ENCODE results near the gene TRAPPC3L.

TRAPPC3L gene

DNA sequence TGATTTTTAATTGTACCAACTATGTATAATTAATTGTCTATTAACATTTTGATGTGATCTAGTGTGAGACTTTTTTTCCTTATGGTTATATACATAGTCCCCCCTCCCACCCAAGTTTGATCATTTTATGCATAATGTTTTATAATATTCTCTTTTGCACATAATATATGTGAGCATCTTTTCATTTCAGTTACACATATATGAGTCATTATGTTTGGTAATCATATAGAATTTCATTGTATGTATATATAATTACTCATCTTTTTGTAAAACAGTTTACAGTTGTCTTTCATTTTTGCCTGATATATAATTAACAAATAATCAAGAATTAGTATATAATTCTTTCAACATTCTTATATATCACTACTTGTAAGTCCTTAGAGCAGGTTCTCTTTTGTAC, 40.8 kb upstream of the TRAPPC3L start:
- no peak overlapping the region for H3K4me2 ChIP-seq (ENCODE audit: low read length)
- H3K9me3 ChIP-seq (ENCODE audit: control insufficient read depth, insufficient read depth, low read length): no peaks in the 10 kb centered on the region
- no peaks in the 10 kb centered on the region; the same call in 1 of the 2 replicates for H3F3A ChIP-seq (ENCODE audit: control insufficient read depth, insufficient read depth)
- H3K4me3 ChIP-seq (ENCODE audit: low read length): no peak overlapping the region
- no peak overlapping the region for H3K27ac ChIP-seq (ENCODE audit: low read depth, low read length)
- no peak for TF ChIP-seq EZH2phosphoT487 (IDR thresholded peaks at IDR 0.05; ENCODE audit: borderline replicate concordance, low read length)
- TF ChIP-seq, protein P1, sequence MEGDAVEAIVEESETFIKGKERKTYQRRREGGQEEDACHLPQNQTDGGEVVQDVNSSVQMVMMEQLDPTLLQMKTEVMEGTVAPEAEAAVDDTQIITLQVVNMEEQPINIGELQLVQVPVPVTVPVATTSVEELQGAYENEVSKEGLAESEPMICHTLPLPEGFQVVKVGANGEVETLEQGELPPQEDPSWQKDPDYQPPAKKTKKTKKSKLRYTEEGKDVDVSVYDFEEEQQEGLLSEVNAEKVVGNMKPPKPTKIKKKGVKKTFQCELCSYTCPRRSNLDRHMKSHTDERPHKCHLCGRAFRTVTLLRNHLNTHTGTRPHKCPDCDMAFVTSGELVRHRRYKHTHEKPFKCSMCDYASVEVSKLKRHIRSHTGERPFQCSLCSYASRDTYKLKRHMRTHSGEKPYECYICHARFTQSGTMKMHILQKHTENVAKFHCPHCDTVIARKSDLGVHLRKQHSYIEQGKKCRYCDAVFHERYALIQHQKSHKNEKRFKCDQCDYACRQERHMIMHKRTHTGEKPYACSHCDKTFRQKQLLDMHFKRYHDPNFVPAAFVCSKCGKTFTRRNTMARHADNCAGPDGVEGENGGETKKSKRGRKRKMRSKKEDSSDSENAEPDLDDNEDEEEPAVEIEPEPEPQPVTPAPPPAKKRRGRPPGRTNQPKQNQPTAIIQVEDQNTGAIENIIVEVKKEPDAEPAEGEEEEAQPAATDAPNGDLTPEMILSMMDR (IDR thresholded peaks at IDR 0.05; ENCODE audit: low read depth, low read length, poor library complexity, severe bottlenecking): no peak
- H3K79me2 ChIP-seq (ENCODE audit: control insufficient read depth, low read length): no peaks in the 10 kb centered on the region
- H4K20me1 ChIP-seq (ENCODE audit: control insufficient read depth, insufficient read depth, low read depth, low read length): no peaks in the 10 kb centered on the region
- no peaks in the 10 kb centered on the region for H3K9me2 ChIP-seq (replicated peaks; ENCODE audit: control insufficient read depth, low read length)
- no peaks in the 10 kb centered on the region for H3K27me3 ChIP-seq (ENCODE audit: control insufficient read depth, low read length)
- H3K36me3 ChIP-seq (ENCODE audit: control insufficient read depth, low read length): peaks cover 65% of the 10 kb centered on the region
- no peaks in the 10 kb centered on the region for H3K4me1 ChIP-seq (ENCODE audit: control insufficient read depth, low read length)

DNA sequence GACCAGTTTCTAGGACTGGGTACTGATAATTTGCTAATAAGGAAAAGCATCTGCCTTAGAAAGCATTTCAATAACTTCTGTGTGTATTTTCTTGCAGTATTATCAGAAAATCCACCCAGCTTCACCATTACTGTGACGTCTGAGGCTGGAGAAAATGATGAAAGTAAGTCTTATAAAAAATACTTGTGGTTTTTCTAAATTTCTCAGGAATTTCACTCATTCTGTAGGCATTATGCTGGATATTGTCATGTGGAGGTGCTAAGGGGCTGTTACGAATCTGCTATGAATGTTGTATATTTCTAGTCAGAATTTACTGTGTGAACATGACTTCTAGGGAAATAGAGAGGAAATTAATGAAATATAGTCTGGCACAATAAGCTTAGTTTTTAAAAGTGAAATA, 34.7 kb upstream of the TRAPPC3L start:
- TF ChIP-seq, protein P1 (IDR thresholded peaks at IDR 0.05; ENCODE audit: low read depth, low read length, poor library complexity, severe bottlenecking): no peak
- TF ChIP-seq EZH2phosphoT487 (IDR thresholded peaks at IDR 0.05; ENCODE audit: borderline replicate concordance, low read length): no peak
- Histone ChIP-seq H3K27me3 (ENCODE audit: control insufficient read depth, low read length) (no peaks in the 10 kb centered on the region), H4K20me1 (ENCODE audit: control insufficient read depth, insufficient read depth, low read depth, low read length) (no peaks in the 10 kb centered on the region), H3K4me1 (ENCODE audit: control insufficient read depth, low read length) (no peaks in the 10 kb centered on the region), H3K27ac (ENCODE audit: low read depth, low read length) (no peak overlapping the region), H3K9me3 (ENCODE audit: control insufficient read depth, insufficient read depth, low read length) (no peaks in the 10 kb centered on the region), H3K36me3 (ENCODE audit: control insufficient read depth, low read length) (peaks cover 79% of the 10 kb centered on the region), H3F3A (ENCODE audit: control insufficient read depth, insufficient read depth) (no peaks in the 10 kb centered on the region), H3K9me2 (replicated peaks; ENCODE audit: control insufficient read depth, low read length) (no peaks in the 10 kb centered on the region), H3K4me3 (ENCODE audit: low read length) (no peak overlapping the region), H3K4me2 (ENCODE audit: low read length) (no peak overlapping the region), H3K79me2 (ENCODE audit: control insufficient read depth, low read length) (peaks cover 48% of the 10 kb centered on the region)

DNA sequence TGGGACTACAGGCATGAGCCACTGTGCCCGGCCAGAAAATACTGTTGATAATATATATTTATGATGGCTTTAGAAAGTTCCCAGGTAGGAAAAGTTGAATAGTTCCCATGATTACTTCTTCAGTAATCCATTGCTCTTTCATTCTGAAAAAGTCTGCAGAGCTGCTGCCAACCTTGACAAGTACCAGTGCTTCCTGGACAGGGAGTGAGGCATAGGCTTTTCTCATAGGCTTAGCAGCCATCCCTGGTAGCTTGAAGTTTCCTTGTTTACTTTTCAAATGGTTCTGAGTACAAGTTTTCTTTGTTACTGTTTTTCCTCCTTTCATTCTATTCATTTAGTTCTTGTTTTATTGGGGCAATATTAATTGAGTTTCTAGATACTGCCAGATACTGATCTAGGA, 33.7 kb upstream of the TRAPPC3L start:
- Histone ChIP-seq H3K4me1 (ENCODE audit: control insufficient read depth, low read length) (peaks cover under 1% of the 10 kb centered on the region; the same call in 1 of the 2 replicates), H3F3A (ENCODE audit: control insufficient read depth, insufficient read depth) (no peaks in the 10 kb centered on the region), H3K27ac (ENCODE audit: low read depth, low read length) (no peak overlapping the region), H3K79me2 (ENCODE audit: control insufficient read depth, low read length) (peaks cover 59% of the 10 kb centered on the region), H3K4me2 (ENCODE audit: low read length) (no peak overlapping the region), H3K27me3 (ENCODE audit: control insufficient read depth, low read length) (no peaks in the 10 kb centered on the region), H3K9me2 (replicated peaks; ENCODE audit: control insufficient read depth, low read length) (no peaks in the 10 kb centered on the region), H3K4me3 (ENCODE audit: low read length) (no peak overlapping the region), H4K20me1 (ENCODE audit: control insufficient read depth, insufficient read depth, low read depth, low read length) (no peaks in the 10 kb centered on the region; the same call in 1 of the 2 replicates), H3K36me3 (ENCODE audit: control insufficient read depth, low read length) (peaks cover 78% of the 10 kb centered on the region), H3K9me3 (ENCODE audit: control insufficient read depth, insufficient read depth, low read length) (no peaks in the 10 kb centered on the region)
- no peak for TF ChIP-seq EZH2phosphoT487 (IDR thresholded peaks at IDR 0.05; ENCODE audit: borderline replicate concordance, low read length)
- TF ChIP-seq, protein P1 (IDR thresholded peaks at IDR 0.05; ENCODE audit: low read depth, low read length, poor library complexity, severe bottlenecking): no peak

Measured in DOHH2 (cell line).